HepG2 (cell line): ENCODE results near the gene TOMM40L. TPM values are rescaled to one million over a fixed set of nuclear protein-coding genes. Genes with fewer than 3 reads are reported as not detected.

Experiments
- ARNTL ChIP-seq: sonication (generic); formaldehyde crosslinking; IDR thresholded peaks from 2 replicates; pipeline ENCODE4 v1.4.0; 2020; ENCODE audit warnings: mild to moderate bottlenecking, missing genetic modification reagents
- BORCS8-MEF2B ChIP-seq: sonication (generic); formaldehyde crosslinking; IDR thresholded peaks from 2 replicates; pipeline ENCODE4 v1.8.0; 2022; ENCODE audit warnings: mild to moderate bottlenecking, missing genetic modification reagents
- CHCHD3 ChIP-seq: sonication (generic); formaldehyde crosslinking; IDR thresholded peaks from 2 replicates; pipeline ENCODE4 v1.8.0; 2022; ENCODE audit warnings: mild to moderate bottlenecking, missing genetic modification reagents, moderate library complexity
- CREB1 ChIP-seq, 2 experiments: fragments of 450-650 bp in 1 of 2; IDR thresholded peaks; 2 replicates each; pipeline ENCODE4 v1.6.1; 2016 to 2017; ENCODE audit warnings: control low read depth in 1 of 2, mild to moderate bottlenecking in 1 of 2, missing compliant biosample characterization in 1 of 2, missing genetic modification characterization in 1 of 2
- GATAD2A ChIP-seq: IDR thresholded peaks from 2 replicates; pipeline ENCODE4 v1.6.1; 2016
- HES4 ChIP-seq: sonication (generic); formaldehyde crosslinking; IDR thresholded peaks from 2 replicates; pipeline ENCODE4 v1.9.0; 2021; ENCODE audit warnings: mild to moderate bottlenecking, missing genetic modification reagents, borderline replicate concordance
- HOXA3 ChIP-seq: sonication (generic); formaldehyde crosslinking; IDR thresholded peaks from 2 replicates; pipeline ENCODE4 v1.5.0; 2020; ENCODE audit warnings: missing genetic modification reagents
- MYNN ChIP-seq: sonication (generic); formaldehyde crosslinking; IDR thresholded peaks from 2 replicates; pipeline ENCODE4 v1.4.0; 2020; ENCODE audit warnings: mild to moderate bottlenecking, low read depth, missing genetic modification reagents
- RBM22 ChIP-seq: fragments of 200-400 bp; formaldehyde crosslinking; optimal IDR thresholded peaks from 2 replicates; pipeline ENCODE3; 2017; ENCODE audit warnings: mild to moderate bottlenecking, low read length, moderate library complexity
- ZMAT3 ChIP-seq: sonication (generic); formaldehyde crosslinking; conservative IDR thresholded peaks from 2 replicates; pipeline ENCODE4 v1.7.0; 2021; ENCODE audit warnings: missing genetic modification reagents
- ZNF160 ChIP-seq: sonication (generic); formaldehyde crosslinking; IDR thresholded peaks from 2 replicates; pipeline ENCODE4 v1.8.0; 2022; ENCODE audit warnings: mild to moderate bottlenecking, inconsistent platforms, missing genetic modification reagents
- ZNF354B ChIP-seq: sonication (generic); formaldehyde crosslinking; IDR thresholded peaks from 2 replicates; pipeline ENCODE4 v1.8.0; 2022; ENCODE audit warnings: mild to moderate bottlenecking, missing genetic modification reagents
- ZNF383 ChIP-seq: sonication (generic); formaldehyde crosslinking; IDR thresholded peaks from 2 replicates; pipeline ENCODE4 v1.4.0; 2020; ENCODE audit warnings: missing genetic modification reagents, mild to moderate bottlenecking, borderline replicate concordance
- ZNF558 ChIP-seq: sonication (generic); formaldehyde crosslinking; IDR thresholded peaks from 2 replicates; pipeline ENCODE4 v1.9.0; 2022; ENCODE audit warnings: mild to moderate bottlenecking, missing genetic modification reagents, borderline replicate concordance
- ZNF768 ChIP-seq: sonication (generic); formaldehyde crosslinking; IDR thresholded peaks from 2 replicates; pipeline ENCODE4 v1.4.0; 2020; ENCODE audit warnings: missing genetic modification reagents
- ZNF781 ChIP-seq: sonication (generic); formaldehyde crosslinking; IDR thresholded peaks from 2 replicates; pipeline ENCODE4 v1.5.1; 2020; ENCODE audit warnings: borderline replicate concordance, mild to moderate bottlenecking, missing genetic modification reagents; ENCODE audit errors: not compliant biosample characterization
- ZNF792 ChIP-seq: IDR thresholded peaks from 2 replicates; pipeline ENCODE4 v1.6.1; 2016
- ZNF891 ChIP-seq: sonication (generic); formaldehyde crosslinking; IDR thresholded peaks from 2 replicates; pipeline ENCODE4 v1.5.0; 2020; ENCODE audit warnings: mild to moderate bottlenecking, missing genetic modification reagents
- ZZZ3 ChIP-seq: sonication (generic); formaldehyde crosslinking; IDR thresholded peaks from 2 replicates; pipeline ENCODE4 v1.4.0; 2020; ENCODE audit warnings: missing genetic modification reagents, mild to moderate bottlenecking, borderline replicate concordance
- polyA plus RNA-seq, 8 experiments: library from polyadenylated mRNA; depleted of rRNA in 3 of 8; stranded (reverse) in 7 of 8; unstranded in 1 of 8; fragments of >200 nt; fragmentation: Illumina TruSeq in 4 of 8; extraction: Trizol in 4 of 8; gene quantifications; 2 replicates each; pipeline versions ENCODE4 v1.2.1 to v1.2.3, GENCODE V29; 2011 to 2016; ENCODE audit warnings: low read depth in 4 of 8, missing spikeins in 1 of 8, mixed read lengths in 1 of 8; ENCODE audit not compliant: insufficient read depth in 1 of 8
- total RNA-seq, 5 experiments: library from RNA; depleted of rRNA; stranded (reverse); fragments of >200 nt; fragmentation: Illumina TruSeq; extraction: Trizol; gene quantifications; 2 replicates each; pipeline ENCODE4 v1.2.3, GENCODE V29; 2016; ENCODE audit warnings: low read depth in 1 of 5
- TF ChIP-seq, protein P1 (sequence below): sonication (generic); formaldehyde crosslinking; IDR thresholded peaks from 2 replicates; pipeline ENCODE4 v1.4.0; 2020; ENCODE audit warnings: mild to moderate bottlenecking, missing genetic modification reagents
- TF ChIP-seq, protein P2 (sequence below): sonication (generic); formaldehyde crosslinking; IDR thresholded peaks from 2 replicates; pipeline ENCODE4 v1.8.1; 2023; ENCODE audit warnings: mild to moderate bottlenecking, missing genetic modification reagents
- TF ChIP-seq, protein P3 (sequence below): sonication (generic); formaldehyde crosslinking; IDR thresholded peaks from 2 replicates; pipeline ENCODE4 v1.8.0; 2022; ENCODE audit warnings: missing genetic modification reagents, mild to moderate bottlenecking, inconsistent platforms, borderline replicate concordance
- TF ChIP-seq, protein P4 (sequence below): IDR thresholded peaks from 2 replicates; pipeline ENCODE4 v1.6.1; 2018; ENCODE audit warnings: missing genetic modification reagents
- TF ChIP-seq, protein P5 (sequence below): sonication (generic); formaldehyde crosslinking; IDR thresholded peaks from 2 replicates; pipeline ENCODE4 v1.5.1; 2020; ENCODE audit warnings: mild to moderate bottlenecking, moderate library complexity, missing genetic modification reagents

The TOMM40L gene
- total and polyA plus RNA-seq, 2 of the 13 experiments (the other 11 are each of a cell fraction or from before 2014, with no cell fraction given) = 14.1 to 26.2 TPM

DNA sequence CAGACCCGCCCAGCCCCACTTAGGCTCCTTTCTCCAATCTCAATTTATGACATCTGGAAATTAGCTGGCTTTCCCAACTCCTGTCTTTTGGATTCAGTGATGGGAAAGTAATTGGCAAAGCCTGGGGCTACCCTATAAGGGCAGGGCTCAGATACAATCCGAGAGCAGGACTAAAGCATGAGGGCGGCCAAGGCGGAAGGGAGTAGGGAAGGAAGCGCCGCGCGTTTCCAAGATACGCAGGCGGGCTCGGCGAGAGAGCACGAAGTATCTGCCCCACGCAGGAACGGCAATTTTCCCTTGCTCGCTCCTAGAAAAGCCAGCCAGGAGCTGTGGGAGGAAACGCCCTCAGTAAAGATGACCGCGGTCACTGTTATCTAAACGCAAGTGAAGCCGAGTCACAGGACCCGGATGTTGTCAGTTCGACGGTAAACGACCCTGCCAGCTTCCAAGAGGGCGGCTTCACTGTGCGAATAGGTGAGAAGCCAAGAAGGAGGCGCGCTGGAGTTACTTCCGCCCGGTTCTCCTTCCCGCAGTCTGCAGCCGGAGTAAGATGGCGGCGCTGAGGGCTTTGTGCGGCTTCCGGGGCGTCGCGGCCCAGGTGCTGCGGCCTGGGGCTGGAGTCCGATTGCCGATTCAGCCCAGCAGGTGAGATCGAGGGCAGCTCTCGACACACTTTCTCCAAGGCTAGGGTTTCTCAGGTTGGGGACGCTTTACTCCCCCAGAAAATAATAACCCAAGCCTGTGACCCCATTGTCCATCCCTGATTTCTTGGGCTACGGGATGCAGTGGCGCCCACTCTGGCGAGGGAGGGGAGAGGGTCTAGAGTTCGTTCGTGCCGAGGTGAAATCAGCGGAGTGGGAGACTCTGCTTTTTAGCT is 23.8 kb upstream of the TOMM40L start, which contains the start of gene NDUFS2 (continued):
- TF ChIP-seq ARNTL (CRISPR knock-in tag) (0 out of 2 replicates have a peak, but pooled peaks have one; percentile 30), ZNF383 (CRISPR knock-in tag) (peak; percentile 82), ZMAT3 (CRISPR knock-in tag) (peak; percentile 45; the same call in 1 of the 2 replicates), ZNF792 (CRISPR knock-in tag) (peak; percentile 54; the same call in 1 of the 2 replicates), ZNF160 (CRISPR knock-in tag) (peak; percentile 54; the same call in 1 of the 2 replicates), GATAD2A (CRISPR knock-in tag) (peak; percentile 27; the same call in 1 of the 2 replicates), ZNF558 (CRISPR knock-in tag) (0 out of 2 replicates have a peak, but pooled peaks have one; percentile 6), CREB1 (IDR thresholded peaks at IDR 0.05) (peak; percentile 75), CREB1 (CRISPR knock-in tag; IDR thresholded peaks at IDR 0.05) (peak; percentile 95), MYNN (no peak), BORCS8-MEF2B (0 out of 2 replicates have a peak, but pooled peaks have one; percentile 83), ZNF891 (peak; percentile 83), CHCHD3 (0 out of 2 replicates have a peak, but pooled peaks have one; percentile 28), ZNF768 (CRISPR knock-in tag) (peak; percentile 55; the same call in 1 of the 2 replicates), ZNF354B (CRISPR knock-in tag) (0 out of 2 replicates have a peak, but pooled peaks have one; percentile 37), RBM22 (peak; percentile 30), HOXA3 (CRISPR knock-in tag) (peak; percentile 99), ZNF781 (CRISPR knock-in tag) (peak; percentile 65), ZZZ3 (CRISPR knock-in tag) (peak; percentile 65; the same call in 1 of the 2 replicates), HES4 (peak; percentile 80; the same call in 1 of the 2 replicates)
- TF ChIP-seq, protein P1, sequence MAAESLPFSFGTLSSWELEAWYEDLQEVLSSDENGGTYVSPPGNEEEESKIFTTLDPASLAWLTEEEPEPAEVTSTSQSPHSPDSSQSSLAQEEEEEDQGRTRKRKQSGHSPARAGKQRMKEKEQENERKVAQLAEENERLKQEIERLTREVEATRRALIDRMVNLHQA (CRISPR knock-in tag) = no peak
- TF ChIP-seq, protein P2, sequence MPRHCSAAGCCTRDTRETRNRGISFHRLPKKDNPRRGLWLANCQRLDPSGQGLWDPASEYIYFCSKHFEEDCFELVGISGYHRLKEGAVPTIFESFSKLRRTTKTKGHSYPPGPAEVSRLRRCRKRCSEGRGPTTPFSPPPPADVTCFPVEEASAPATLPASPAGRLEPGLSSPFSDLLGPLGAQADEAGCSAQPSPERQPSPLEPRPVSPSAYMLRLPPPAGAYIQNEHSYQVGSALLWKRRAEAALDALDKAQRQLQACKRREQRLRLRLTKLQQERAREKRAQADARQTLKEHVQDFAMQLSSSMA = 0 out of 2 replicates have a peak, but pooled peaks have one; percentile 77
- TF ChIP-seq, protein P3, sequence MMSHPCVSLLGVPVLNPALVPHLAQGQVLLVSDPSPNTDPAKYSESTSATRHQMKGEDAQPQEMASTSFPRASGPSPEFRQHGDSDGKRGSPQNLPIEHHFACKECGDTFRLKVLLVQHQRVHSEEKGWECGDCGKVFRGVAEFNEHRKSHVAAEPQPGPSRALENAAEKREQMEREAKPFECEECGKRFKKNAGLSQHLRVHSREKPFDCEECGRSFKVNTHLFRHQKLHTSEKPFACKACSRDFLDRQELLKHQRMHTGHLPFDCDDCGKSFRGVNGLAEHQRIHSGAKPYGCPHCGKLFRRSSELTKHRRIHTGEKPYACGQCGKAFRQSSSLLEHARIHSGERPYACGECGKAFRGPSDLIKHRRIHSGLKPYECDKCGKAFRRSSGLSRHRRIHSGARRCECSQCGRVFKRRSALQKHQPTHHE = no peak
- TF ChIP-seq, protein P4, sequence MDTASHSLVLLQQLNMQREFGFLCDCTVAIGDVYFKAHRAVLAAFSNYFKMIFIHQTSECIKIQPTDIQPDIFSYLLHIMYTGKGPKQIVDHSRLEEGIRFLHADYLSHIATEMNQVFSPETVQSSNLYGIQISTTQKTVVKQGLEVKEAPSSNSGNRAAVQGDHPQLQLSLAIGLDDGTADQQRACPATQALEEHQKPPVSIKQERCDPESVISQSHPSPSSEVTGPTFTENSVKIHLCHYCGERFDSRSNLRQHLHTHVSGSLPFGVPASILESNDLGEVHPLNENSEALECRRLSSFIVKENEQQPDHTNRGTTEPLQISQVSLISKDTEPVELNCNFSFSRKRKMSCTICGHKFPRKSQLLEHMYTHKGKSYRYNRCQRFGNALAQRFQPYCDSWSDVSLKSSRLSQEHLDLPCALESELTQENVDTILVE (CRISPR knock-in tag) = 0 out of 2 replicates have a peak, but pooled peaks have one; percentile 22
- TF ChIP-seq, protein P5, sequence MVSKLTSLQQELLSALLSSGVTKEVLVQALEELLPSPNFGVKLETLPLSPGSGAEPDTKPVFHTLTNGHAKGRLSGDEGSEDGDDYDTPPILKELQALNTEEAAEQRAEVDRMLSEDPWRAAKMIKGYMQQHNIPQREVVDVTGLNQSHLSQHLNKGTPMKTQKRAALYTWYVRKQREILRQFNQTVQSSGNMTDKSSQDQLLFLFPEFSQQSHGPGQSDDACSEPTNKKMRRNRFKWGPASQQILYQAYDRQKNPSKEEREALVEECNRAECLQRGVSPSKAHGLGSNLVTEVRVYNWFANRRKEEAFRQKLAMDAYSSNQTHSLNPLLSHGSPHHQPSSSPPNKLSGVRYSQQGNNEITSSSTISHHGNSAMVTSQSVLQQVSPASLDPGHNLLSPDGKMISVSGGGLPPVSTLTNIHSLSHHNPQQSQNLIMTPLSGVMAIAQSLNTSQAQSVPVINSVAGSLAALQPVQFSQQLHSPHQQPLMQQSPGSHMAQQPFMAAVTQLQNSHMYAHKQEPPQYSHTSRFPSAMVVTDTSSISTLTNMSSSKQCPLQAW (CRISPR knock-in tag) = peak; percentile 91
